Neuronal stem cell (in vitro differentiated cells): Measurements from ENCODE around the gene GMCL2.

ENCODE experiments used
- DNase-seq: peaks from one replicate; pipeline ENCODE4 v3.0.0-alpha.2; 2013; ENCODE audit warnings: low spot score
- H2AFZ ChIP-seq: one replicate; pipeline ENCODE4 v1.6.1; 2013; ENCODE audit warnings: mild to moderate bottlenecking, low read length, inconsistent platforms
- H2AK5ac ChIP-seq: 2 replicates; pipeline ENCODE4 v1.6.1; 2013; ENCODE audit warnings: low read depth, mild to moderate bottlenecking, inconsistent platforms, low read length, moderate library complexity, mixed read lengths
- H2BK120ac ChIP-seq: 2 replicates; pipeline ENCODE4 v1.6.1; 2013; ENCODE audit warnings: low read depth, mild to moderate bottlenecking, inconsistent platforms, low read length, moderate library complexity, mixed read lengths
- H2BK12ac ChIP-seq: one replicate; pipeline ENCODE4 v1.6.1; 2013; ENCODE audit warnings: low read length, inconsistent platforms
- H2BK15ac ChIP-seq: 2 replicates; pipeline ENCODE4 v1.6.1; 2013; ENCODE audit warnings: mild to moderate bottlenecking, low read length, inconsistent platforms, mixed read lengths
- H2BK5ac ChIP-seq: one replicate; pipeline ENCODE4 v1.6.1; 2013; ENCODE audit warnings: inconsistent platforms, mild to moderate bottlenecking, low read length, moderate library complexity
- H3K14ac ChIP-seq: one replicate; pipeline ENCODE4 v1.6.1; 2013; ENCODE audit warnings: low read length, inconsistent platforms
- H3K18ac ChIP-seq: 2 replicates; pipeline ENCODE4 v1.6.1; 2013; ENCODE audit warnings: low read length, inconsistent platforms
- H3K23ac ChIP-seq: 2 replicates; pipeline ENCODE4 v1.6.1; 2013; ENCODE audit warnings: low read depth, mild to moderate bottlenecking, mixed read lengths, low read length, inconsistent platforms; ENCODE audit not compliant: poor library complexity
- H3K27ac ChIP-seq: replicated peaks from 3 replicates; pipeline ENCODE4 v1.5.1; 2013; ENCODE audit warnings: low read length, inconsistent platforms
- H3K27me3 ChIP-seq, 3 experiments: 2 replicates each; pipeline ENCODE4 v1.6.1; 2013; ENCODE audit warnings: low read length in 3 of 3, mild to moderate bottlenecking in 2 of 3, inconsistent platforms in 1 of 3, low read depth in 1 of 3, mixed read lengths in 1 of 3, moderate library complexity in 1 of 3; ENCODE audit not compliant: control insufficient read depth in 3 of 3, insufficient read depth in 3 of 3
- H3K36me3 ChIP-seq, 2 donors: replicated peaks in 1 of 2; 2 replicates each; pipeline ENCODE4 v1.6.1; 2013; ENCODE audit warnings: low read length in 2 of 2; ENCODE audit not compliant: control insufficient read depth in 2 of 2, insufficient read depth in 2 of 2
- H3K4ac ChIP-seq: 2 replicates; pipeline ENCODE4 v1.6.1; 2013; ENCODE audit warnings: inconsistent platforms, mild to moderate bottlenecking, low read length, moderate library complexity
- H3K4me1 ChIP-seq, 2 donors: 1 replicate in 1 of 2; 2 replicates in 1 of 2; pipeline ENCODE4 v1.6.1; 2013; ENCODE audit warnings: low read length in 2 of 2, low read depth in 1 of 2; ENCODE audit not compliant: control insufficient read depth in 2 of 2, insufficient read depth in 1 of 2
- H3K4me2 ChIP-seq: one replicate; pipeline ENCODE4 v1.6.1; 2013; ENCODE audit warnings: mild to moderate bottlenecking, low read length, inconsistent platforms; ENCODE audit not compliant: insufficient read depth, poor library complexity, severe bottlenecking
- H3K4me3 ChIP-seq, 2 donors: 2 replicates each; pipeline ENCODE4 v1.5.1; 2013; ENCODE audit warnings: low read length in 2 of 2, mild to moderate bottlenecking in 2 of 2, inconsistent platforms in 1 of 2, moderate library complexity in 1 of 2
- H3K79me1 ChIP-seq: one replicate; pipeline ENCODE4 v1.6.1; 2013; ENCODE audit warnings: low read depth, mild to moderate bottlenecking, inconsistent platforms, low read length, moderate library complexity
- H3K9ac ChIP-seq: one replicate; pipeline ENCODE4 v1.6.1; 2013; ENCODE audit warnings: mild to moderate bottlenecking, low read depth, low read length, inconsistent platforms; ENCODE audit not compliant: poor library complexity
- H3K9me3 ChIP-seq, 2 donors: replicated peaks in 1 of 2; 2 replicates each; pipeline versions ENCODE3 to v1.6.1; 2013; ENCODE audit warnings: low read length in 2 of 2, mild to moderate bottlenecking in 2 of 2, inconsistent platforms in 1 of 2, low read depth in 1 of 2, mixed read lengths in 1 of 2, moderate library complexity in 1 of 2; ENCODE audit not compliant: control insufficient read depth in 2 of 2, insufficient read depth in 1 of 2
- H4K8ac ChIP-seq: one replicate; pipeline ENCODE4 v1.6.1; 2013; ENCODE audit warnings: low read depth, mild to moderate bottlenecking, inconsistent platforms, low read length, moderate library complexity
- H4K91ac ChIP-seq: one replicate; pipeline ENCODE4 v1.6.1; 2013; ENCODE audit warnings: low read length, low read depth, mild to moderate bottlenecking, inconsistent platforms; ENCODE audit not compliant: poor library complexity
- WGBS, 2 donors: extraction: QIAGEN DNeasy Blood & Tissue Kit; methylation state at CpG; one replicate each; pipeline ENCODE4 v1.1.7; 2013; ENCODE audit warnings: missing lambda C conversion rate in 2 of 2, mixed read lengths in 1 of 2; ENCODE audit not compliant: insufficient read length in 2 of 2, insufficient replicate concordance in 1 of 2; ENCODE audit errors: extremely low coverage in 2 of 2; 5-methylcytosine and 5-hydroxymethylcytosine counted together

GMCL2 gene

DNA sequence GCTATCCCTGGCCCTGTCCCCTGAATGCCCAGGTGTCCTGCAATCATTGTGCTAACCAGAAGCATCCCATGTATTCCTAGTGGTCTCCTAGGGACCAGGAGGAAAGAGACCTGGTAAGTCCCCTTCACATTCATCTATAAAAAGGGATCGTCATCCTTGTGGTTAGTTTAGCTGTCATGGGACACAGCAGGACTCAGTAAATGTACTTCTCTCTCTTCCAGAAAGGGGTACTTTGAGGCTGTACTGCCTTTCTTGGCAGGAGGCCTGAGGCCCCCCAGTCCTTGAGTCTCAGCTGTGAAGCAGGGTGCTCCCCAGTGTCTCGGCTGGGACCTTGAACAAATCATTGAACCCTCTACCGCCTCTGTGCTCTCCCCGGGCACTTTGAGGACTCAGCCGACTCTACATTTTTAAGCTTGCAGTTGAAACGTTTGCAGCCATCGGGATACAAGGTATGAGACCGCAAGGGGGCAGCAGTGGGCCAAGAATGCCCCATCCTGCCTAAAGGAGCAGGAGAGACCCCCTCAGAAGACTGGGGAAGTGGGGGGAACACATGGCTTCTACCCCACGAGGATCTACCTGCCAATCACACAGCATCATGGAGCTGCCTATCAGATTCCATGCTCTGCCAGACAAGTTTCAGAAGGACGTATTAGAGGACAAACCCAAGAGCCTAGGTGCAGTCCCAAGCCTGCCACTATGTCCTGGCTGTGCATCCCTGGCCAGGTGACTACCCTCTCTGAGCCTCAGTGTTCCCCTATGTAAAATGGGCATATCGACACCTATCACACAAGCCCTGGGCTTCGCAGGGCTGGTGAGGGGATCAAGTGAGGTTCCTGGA lies 47.8 kb upstream of the GMCL2 start:
- H2AK5ac ChIP-seq, result peak overlapping the region; percentile 19
- no CpG with 5 or more reads among the region's 12 CpGs for WGBS, 2 donors
- no peak overlapping the region for H3K9ac ChIP-seq
- H3K27me3 ChIP-seq, result no peaks in the 10 kb centered on the region
- no peak overlapping the region for H3K14ac ChIP-seq
- H4K91ac ChIP-seq, result no peak overlapping the region
- no peaks in the 10 kb centered on the region for H3K9me3 ChIP-seq
- DNase-seq, result peak; percentile 80
- no peak overlapping the region for H2BK5ac ChIP-seq
- no peak overlapping the region for H2BK15ac ChIP-seq
- H3K27ac ChIP-seq, result no peak overlapping the region
- H3K4me1 ChIP-seq, result peaks cover 10 to 22% of the 10 kb centered on the region in 2 donors
- H3K23ac ChIP-seq, result no peak overlapping the region
- no peak overlapping the region for H3K18ac ChIP-seq
- peaks cover 9% of the 10 kb centered on the region for H3K79me1 ChIP-seq
- no peak overlapping the region for H2BK12ac ChIP-seq
- no peak overlapping the region for H3K4ac ChIP-seq
- H2BK120ac ChIP-seq, result no peak overlapping the region
- H4K8ac ChIP-seq, result no peak overlapping the region
- no peak overlapping the region for H3K4me2 ChIP-seq
- H3K4me3 ChIP-seq, result peak overlapping the region in 1 of 2 donors; percentile 58
- H2AFZ ChIP-seq, result peak overlapping the region; percentile 71
- H3K36me3 ChIP-seq, result peaks cover 6 to 16% of the 10 kb centered on the region in 2 donors

DNA sequence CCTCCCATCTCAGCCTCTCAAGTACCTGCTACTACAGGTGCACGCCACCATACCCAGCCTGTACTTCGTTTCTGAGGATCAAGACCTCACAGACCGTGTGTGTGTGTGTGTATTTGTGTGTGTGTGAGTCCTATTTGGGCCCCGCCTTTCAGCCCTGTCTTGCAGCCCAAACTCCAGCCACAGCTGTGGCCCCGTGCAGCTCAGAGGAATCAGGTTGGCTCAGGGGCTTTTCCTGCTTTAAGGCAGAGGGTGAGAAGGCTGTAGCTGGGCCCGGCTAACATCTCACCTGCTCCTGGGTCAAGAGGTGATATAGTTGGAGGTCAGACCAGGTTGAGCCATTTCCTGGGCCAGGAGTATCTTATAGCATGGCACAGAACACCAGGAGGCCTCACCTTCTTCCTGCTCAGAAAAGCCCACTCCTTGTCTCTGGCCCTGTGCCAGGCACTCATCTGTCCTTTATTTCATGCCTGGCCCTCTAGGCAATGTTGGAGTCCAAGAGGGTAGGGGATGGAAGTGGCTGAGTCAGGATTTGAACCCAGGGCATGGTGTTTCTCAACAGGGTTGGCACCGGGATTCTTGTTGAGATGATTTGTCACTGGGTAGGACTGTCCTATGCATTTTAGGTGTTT lies 47.1 kb upstream of the GMCL2 start:
- Histone ChIP-seq H2BK12ac (no peak overlapping the region), H3K14ac (no peak overlapping the region), H3K4me3 (no peak overlapping the region), H3K9me3 (no peaks in the 10 kb centered on the region), H3K79me1 (peaks cover 9% of the 10 kb centered on the region), H3K27ac (no peak overlapping the region), H2AFZ (no peak overlapping the region), H2AK5ac (no peak overlapping the region), H3K4ac (no peak overlapping the region), H3K4me2 (no peak overlapping the region), H3K27me3 (no peaks in the 10 kb centered on the region), H3K4me1 (peaks cover 9 to 21% of the 10 kb centered on the region in 2 donors), H4K8ac (no peak overlapping the region), H3K23ac (peak overlapping the region; percentile 56), H4K91ac (no peak overlapping the region), H2BK15ac (no peak overlapping the region), H2BK120ac (peak overlapping the region; percentile 63), H3K9ac (no peak overlapping the region), H2BK5ac (no peak overlapping the region), H3K18ac (no peak overlapping the region), H3K36me3 (peaks cover 11 to 24% of the 10 kb centered on the region in 2 donors)
- no peak for DNase-seq
- WGBS, 2 donors, result no CpG with 5 or more reads among the region's 7 CpGs

DNA sequence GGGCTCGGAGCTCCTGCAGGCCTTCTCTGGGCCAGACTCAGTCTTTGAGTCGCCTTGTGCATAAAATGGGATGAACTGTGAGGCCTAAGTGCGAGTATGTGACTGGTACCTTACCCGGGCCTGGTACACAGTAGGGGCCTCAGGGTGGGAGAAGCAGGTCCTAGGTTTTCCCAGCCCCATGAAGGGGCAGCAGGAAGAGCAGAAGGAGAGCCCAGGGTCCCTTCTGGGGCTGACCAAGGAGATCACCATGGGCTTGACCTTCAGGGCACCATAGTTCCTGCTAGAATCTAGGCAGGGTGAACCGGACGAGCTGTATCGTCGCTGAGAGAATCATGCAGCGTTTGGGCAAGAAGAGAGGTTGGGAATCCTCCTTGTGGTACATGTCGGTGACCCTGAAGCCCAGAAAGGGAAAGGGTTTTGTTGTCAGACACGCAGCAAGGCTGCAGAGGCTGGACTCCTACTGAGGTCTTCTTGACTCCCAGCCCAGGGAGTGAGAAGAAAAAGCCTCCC lies 45.8 kb upstream of the GMCL2 start:
- no peak overlapping the region for H3K14ac ChIP-seq
- H3K4ac ChIP-seq, result no peak overlapping the region
- no peak overlapping the region for H4K8ac ChIP-seq
- no peaks in the 10 kb centered on the region for H3K27me3 ChIP-seq
- H3K36me3 ChIP-seq, result peaks cover 20 to 35% of the 10 kb centered on the region in 2 donors
- H2AK5ac ChIP-seq, result peak overlapping the region; percentile 0
- no peak overlapping the region for H4K91ac ChIP-seq
- H2BK120ac ChIP-seq, result no peak overlapping the region
- peak overlapping the region; percentile 84 for H2BK5ac ChIP-seq
- DNase-seq, result no peak
- peaks cover 6 to 14% of the 10 kb centered on the region in 2 donors for H3K4me1 ChIP-seq
- H3K27ac ChIP-seq, result no peak overlapping the region
- peak overlapping the region; percentile 24 for H3K18ac ChIP-seq
- peak overlapping the region; percentile 87 for H3K23ac ChIP-seq
- H2AFZ ChIP-seq, result peak overlapping the region; percentile 96
- peaks cover 9% of the 10 kb centered on the region for H3K79me1 ChIP-seq
- H3K4me3 ChIP-seq, result peak overlapping the region; percentile 75 to 93
- no peaks in the 10 kb centered on the region for H3K9me3 ChIP-seq
- no CpG with 5 or more reads among the region's 11 CpGs for whole genome bisulfite sequencing, 2 donors
- H3K4me2 ChIP-seq, result peak overlapping the region; percentile 92
- H2BK12ac ChIP-seq, result no peak overlapping the region
- no peak overlapping the region for H3K9ac ChIP-seq
- peak overlapping the region; percentile 65 for H2BK15ac ChIP-seq
